ENCODE data around the gene KCNMB2.
"Not testable (repeated sequence)": the region's sequence is repeated elsewhere in the genome, so short reads cannot be mapped to it uniquely, and the experiment has no call there.

Gene KCNMB2

GRCh38 chr3:178536211-178537079, at the start of gene KCNMB2:
TSS of gene KCNMB2 (plus strand) at chr3:178536436.
- DNase-seq (ENCODE audit: low read depth, low spot score): no peak

GRCh38 chr3:178486903-178487302, 49.3 kb upstream of the KCNMB2 start:
- no peak for DNase-seq (ENCODE audit: low read depth, low spot score)

- no peak for DNase-seq (ENCODE audit: low read depth, low spot score)
Measured at GRCh38 chr3:178487752-178488151, 48.5 kb upstream of the KCNMB2 start.

DNA sequence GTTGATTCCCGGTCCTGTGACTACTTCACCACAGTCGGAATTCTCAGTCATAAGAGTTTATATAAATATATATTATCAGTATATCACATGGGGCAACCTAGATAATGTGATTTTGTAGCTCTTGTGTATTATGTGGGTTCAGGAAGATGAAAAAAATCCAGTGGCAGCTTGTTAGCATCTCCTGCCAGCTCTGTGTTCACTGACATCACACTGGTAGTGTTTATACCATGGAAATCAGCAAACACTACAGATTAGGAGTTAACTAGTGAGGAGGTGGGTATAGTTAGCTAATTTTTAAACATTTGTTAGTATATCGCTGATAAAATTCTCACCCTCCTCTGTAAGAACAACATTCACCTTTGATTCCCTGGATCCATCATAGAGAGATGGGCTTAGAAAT, 44.5 kb upstream of the KCNMB2 start:
- DNase-seq (ENCODE audit: low read depth, low spot score): no peak

- DNase-seq (ENCODE audit: low read depth, low spot score): no peak
Measured at GRCh38 chr3:178492491-178492890, 43.7 kb upstream of the KCNMB2 start.

DNA sequence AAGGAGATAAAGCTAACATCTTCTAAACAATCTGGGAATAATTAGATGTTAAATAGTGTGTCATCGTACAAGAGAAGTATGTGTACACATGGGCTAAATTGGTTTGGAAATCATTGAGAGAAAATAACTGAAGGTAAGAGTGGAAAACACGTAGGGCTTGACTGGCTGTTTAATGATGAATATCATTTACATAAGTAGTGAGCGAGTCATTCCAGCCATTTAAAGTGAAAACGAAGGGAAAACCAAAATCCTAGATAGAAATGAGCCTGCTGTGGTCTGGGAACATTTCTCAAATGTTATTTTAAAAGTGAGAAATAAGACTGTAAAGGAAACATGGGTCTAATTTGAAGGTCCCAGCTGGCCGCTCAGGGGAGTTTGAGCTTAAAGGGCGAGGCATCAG, 41.9 kb upstream of the KCNMB2 start:
- DNase-seq (ENCODE audit: low read depth, low spot score): no peak

GRCh38 chr3:178496911-178497310, 39.3 kb upstream of the KCNMB2 start:
- DNase-seq (ENCODE audit: low read depth, low spot score): no peak

GRCh38 chr3:178498871-178499270, 37.4 kb upstream of the KCNMB2 start:
- DNase-seq (ENCODE audit: low read depth, low spot score): no peak

GRCh38 chr3:178500631-178501030, 35.6 kb upstream of the KCNMB2 start:
- DNase-seq (ENCODE audit: low read depth, low spot score): no peak

GRCh38 chr3:178504128-178504527, 32.1 kb upstream of the KCNMB2 start:
- no peak for DNase-seq (ENCODE audit: low read depth, low spot score)

- DNase-seq (ENCODE audit: low read depth, low spot score): no peak
Measured at GRCh38 chr3:178505832-178506231, 30.4 kb upstream of the KCNMB2 start.

DNA sequence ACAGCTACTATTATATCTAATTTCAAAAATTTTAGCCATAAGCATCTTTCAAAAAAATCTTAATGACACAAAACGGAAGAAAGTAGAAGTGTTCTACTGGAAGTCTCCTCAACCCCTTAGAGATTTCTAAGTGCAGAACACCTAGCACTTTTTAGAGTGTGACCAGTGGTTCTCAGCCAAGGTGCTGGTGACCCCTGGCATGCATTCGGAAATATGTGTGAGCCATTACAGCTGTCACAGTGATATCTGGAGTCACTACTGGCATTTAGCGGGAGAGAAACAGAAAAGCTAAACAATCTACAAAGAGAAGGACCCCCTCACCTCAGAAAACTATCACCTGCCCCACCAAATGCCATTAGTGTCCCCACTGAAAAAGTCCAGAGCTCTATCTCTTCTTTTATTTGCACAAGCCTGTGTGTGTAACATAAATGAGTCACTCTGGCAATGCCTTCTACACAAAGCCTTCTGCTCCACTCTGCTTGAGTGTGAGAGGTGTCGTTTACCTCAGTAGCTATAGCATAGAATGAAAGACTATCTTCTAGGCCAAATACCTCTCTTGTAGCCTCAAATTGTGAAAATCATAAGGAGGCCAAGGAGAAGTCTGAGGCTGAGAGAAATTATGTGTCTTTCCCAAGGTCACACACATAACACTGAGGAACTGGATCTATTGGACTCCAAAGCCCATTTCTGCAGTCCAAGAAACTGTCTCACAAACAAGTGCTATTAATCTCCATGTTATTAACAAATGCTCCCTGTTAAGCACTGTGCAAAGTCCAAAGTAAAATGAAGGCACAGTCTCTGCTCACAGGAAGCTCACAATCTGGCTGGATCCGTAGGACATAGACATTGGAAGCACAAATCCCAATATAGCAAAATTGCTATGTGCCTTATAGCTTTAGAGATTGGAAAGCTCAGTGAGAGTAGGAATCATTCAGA, 28.5 kb upstream of the KCNMB2 start:
- no peak for DNase-seq (ENCODE audit: low read depth, low spot score)

- DNase-seq (ENCODE audit: low read depth, low spot score): no peak
Measured at GRCh38 chr3:178508443-178508825, 27.8 kb upstream of the KCNMB2 start.

DNA sequence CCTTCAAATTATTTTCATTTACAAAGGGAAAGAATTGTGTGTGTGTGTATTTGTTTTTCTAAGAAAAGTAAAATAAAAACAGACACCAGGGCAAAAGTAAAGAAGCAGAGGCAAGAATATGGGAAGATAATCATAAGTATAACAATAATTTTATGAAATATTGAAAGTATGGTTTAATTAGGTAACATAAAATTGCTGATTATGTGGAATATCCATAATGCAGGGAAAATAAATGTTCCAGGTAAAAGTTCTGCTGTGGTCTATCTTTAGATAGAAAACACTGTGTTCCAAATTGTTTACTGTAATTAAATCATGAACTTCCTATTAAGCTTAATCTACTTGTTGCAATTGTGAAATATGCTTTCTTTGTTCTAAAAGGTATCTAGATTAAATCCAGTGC, 25.7 kb upstream of the KCNMB2 start:
- no peak for DNase-seq (ENCODE audit: low read depth, low spot score)

- no peak for DNase-seq (ENCODE audit: low read depth, low spot score)
Measured at GRCh38 chr3:178512647-178513046, 23.6 kb upstream of the KCNMB2 start.

DNA sequence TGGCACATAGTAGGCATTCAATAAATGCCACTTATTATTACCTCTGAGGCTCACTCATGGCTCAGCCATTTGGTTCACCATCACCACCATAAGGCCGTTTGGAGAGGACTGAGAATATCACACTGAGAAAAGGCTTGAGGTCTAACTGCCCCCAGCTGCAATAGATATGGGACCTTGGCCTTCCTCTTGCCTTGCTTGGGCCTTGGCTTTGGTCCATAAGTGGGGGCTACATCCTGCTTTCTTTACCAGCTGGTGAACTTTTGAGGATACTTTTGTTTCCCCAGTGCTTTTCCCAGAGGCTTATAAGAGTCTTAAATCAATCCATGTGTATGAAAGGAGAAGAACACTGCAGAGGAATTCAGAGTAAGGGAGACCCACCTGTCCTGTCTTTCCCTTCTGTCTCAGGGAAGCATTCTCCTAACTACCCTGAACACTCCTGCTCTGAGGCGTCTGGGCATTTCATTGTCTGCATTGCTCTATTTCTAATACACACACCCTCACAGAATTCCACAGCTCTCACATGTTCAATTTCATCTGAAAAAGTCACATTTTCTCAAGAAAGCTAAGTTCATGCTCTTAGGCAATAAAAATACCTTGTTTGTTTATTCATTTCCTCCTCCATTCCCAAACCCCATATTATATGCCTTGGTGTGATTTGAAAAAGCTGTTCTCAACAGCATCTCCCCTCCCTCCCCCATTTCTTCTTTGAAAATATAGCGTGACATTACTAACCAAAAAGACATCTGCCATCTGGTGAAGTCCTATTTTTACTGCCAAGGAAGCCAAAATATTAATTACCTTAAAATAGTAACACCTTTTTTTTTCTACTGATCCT, 22.5 kb upstream of the KCNMB2 start:
- DNase-seq (ENCODE audit: low read depth, low spot score): no peak

DNA sequence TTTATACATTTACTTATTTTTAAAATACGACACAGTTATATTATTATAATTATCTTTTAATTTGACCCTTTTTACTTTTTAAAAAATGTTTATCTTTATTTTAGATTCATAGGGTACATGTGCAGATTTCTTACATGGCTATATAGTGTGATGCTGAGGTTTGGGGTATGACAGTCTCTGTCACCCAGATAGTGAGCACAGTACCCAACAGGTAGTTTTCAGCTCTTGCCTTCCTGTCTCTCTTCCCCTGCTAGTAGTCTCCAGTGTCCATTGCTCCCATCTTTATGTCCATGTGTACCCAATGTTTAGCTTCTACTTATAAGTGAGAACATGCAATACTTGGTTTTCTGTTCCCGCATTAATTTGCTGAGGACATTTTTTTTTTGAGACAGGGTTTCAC, 21.8 kb upstream of the KCNMB2 start:
- DNase-seq (ENCODE audit: low read depth, low spot score): no peak

DNA sequence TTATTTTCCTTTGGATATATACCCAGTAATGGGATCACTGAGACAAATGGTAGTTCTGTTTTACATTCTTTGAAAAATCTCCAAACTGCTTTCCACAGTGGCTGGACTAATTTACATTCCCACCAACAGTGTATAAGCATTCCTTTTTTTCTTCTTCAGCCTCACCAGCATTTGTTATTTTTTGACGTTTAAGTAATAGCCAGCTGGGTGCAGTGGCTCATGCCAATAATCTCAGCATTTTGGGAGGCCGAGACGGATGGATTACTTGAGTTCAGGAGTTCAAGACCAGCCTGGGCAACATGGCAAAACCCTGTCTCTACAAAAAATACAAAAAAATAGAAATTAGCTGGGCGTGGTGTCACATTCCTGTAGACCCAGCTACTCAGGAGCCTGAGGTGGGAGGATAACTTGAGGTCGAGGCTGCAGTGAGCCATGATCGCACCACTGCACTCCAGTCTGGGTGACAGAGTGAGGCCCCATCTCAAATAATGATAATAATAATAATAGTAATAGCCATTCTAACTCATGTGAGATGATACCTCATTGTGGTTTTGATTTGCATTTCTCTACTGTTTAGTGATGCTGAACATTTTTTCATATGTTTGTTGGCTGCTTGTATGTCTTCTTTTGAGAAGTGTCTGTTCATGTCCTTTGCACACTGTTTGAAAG, 21.0 kb upstream of the KCNMB2 start:
- DNase-seq (ENCODE audit: low read depth, low spot score): not testable (repeated sequence)

GRCh38 chr3:178517665-178518334, 18.4 kb upstream of the KCNMB2 start:
- DNase-seq (ENCODE audit: low read depth, low spot score): no peak

DNA sequence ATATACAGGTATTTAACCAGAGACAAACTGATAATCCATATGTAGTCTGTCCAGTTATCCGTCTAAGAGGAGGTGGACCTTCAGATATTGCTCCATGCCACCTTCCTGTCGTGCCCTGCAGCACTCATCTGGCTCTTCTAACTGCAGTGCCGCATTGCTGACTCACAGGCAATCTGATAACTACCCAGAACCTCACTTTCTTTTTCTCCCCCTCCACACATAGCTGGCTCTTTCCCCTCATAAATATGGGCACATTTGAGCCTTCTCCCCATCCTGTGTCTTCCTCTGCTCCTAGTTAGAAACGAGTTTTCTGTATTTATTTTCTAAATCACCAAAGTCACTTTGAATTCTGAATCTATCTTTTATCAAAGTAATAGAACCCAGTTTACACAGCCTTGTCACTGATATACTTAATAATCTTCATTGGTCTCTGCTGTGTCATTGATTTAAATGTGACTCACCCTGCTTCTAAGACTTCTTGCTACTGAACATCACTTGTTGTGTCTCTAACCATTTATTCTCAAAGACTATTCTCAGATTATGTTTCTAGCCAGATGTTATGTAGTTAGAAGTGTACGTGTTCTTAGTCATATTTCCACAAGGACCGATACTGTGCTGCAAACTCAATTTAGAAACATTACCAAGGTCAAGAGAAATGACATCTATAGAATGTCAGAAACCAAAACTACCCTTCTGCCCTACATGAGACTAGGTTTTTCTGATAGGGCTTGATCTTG, 17.4 kb upstream of the KCNMB2 start:
- no peak for DNase-seq (ENCODE audit: low read depth, low spot score)

Measured in iPS DF 19.7 (cell line).